HEK293T (cell line): Measurements from ENCODE around the gene LSMEM2.

Experiments used
- ARNT ChIP-seq: fragments of 450-650 bp; IDR thresholded peaks from 2 replicates; pipeline ENCODE4 v1.6.1; 2017; ENCODE audit warnings: mild to moderate bottlenecking
- ELF4 ChIP-seq: fragments of 450-650 bp; IDR thresholded peaks from 2 replicates; pipeline ENCODE4 v1.6.1; 2017; ENCODE audit warnings: antibody characterized with exemption
- FOXA1 ChIP-seq: fragments of 450-650 bp; IDR thresholded peaks from 2 replicates; pipeline ENCODE4 v1.6.1; 2016; ENCODE audit warnings: mild to moderate bottlenecking
- FOXM1 ChIP-seq: fragments of 450-650 bp; IDR thresholded peaks from 2 replicates; pipeline ENCODE4 v1.6.1; 2017; ENCODE audit warnings: mild to moderate bottlenecking, borderline replicate concordance
- HDGF ChIP-seq: fragments of 450-650 bp; IDR thresholded peaks from 2 replicates; pipeline ENCODE4 v1.6.1; 2017; ENCODE audit warnings: antibody characterized with exemption, borderline replicate concordance
- L3MBTL2 ChIP-seq: fragments of 450-650 bp; conservative IDR thresholded peaks from 2 replicates; pipeline ENCODE4 v1.6.1; 2016; ENCODE audit warnings: mild to moderate bottlenecking
- LEF1 ChIP-seq: fragments of 450-650 bp; IDR thresholded peaks from 2 replicates; pipeline ENCODE4 v1.6.1; 2017; ENCODE audit warnings: mild to moderate bottlenecking, borderline replicate concordance
- SP1 ChIP-seq: fragments of 450-650 bp; IDR thresholded peaks from 2 replicates; pipeline ENCODE4 v1.6.1; 2017

DNA sequence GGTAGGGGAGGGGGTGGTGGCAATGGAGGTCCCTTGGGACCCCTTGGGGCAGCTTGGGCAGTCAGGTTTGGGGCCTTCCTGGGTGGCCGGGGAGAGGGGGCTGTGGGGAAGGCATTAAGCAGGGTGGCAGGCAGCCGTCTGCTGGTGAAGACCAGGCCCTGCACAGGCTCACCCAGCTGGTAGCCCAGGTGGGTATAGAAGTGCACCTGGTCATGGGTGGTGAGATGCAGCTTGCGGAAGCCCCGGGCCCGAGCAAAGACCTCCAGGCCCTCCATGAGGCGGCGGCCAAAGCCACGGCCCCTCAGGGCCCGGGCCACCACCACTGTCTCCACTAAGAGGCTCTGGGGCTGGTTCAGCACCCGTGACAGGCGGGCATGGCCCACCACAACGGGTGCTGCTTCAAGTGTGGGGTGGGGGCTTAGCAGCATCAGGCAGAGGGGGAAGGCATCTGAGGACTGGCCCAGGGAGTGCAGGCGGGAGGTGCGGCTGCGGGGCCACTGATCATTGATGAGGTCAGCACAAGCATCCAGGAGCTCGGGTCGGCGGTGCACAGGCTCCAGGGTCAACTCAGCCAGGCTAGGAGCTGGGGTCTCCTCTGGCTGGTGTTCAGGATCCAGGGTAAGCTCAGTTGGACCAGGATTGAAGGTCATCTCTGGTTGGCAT is 18.0 kb downstream of the LSMEM2 start:
- no peak for TF ChIP-seq ELF4
- TF ChIP-seq ARNT, result no peak
- TF ChIP-seq SP1, result no peak
- no peak for TF ChIP-seq FOXA1
- no peak for TF ChIP-seq HDGF
- TF ChIP-seq L3MBTL2, result no peak
- TF ChIP-seq FOXM1, result no peak
- TF ChIP-seq LEF1, result no peak
